GM21360 (cell line): Measurements from ENCODE around the gene C9.
"Not testable (repeated sequence)": the region's sequence is repeated elsewhere in the genome, so short reads cannot be mapped to it uniquely, and the experiment has no call there.

Experiments used
- ATAC-seq: cut with Tn5 transposase; IDR thresholded peaks from one replicate; pipeline ENCODE4 v1.9.1; 2021; ENCODE audit warnings: mild to moderate bottlenecking, moderate library complexity; ENCODE audit not compliant: unreplicated experiment

Gene C9

DNA sequence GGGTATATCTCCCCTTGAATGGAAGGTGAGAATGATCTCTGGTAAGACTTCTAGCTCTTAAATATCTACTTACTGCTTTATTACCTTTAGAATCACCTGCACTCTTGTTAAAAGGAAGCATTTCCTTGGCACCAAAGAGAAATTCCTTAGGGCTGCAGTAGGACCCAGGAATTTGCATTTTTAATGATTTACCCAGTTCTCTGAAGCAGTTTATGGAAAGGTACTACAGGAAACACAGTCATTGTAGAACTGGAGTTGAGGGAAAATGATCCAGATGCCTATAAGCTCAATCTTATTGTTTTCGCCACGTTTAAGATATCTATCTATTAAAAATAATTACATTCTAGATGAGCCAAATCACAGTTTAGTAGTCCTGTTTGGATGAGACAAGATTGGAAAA lies 9.5 kb upstream of the C9 start:
- no peak for ATAC-seq

DNA sequence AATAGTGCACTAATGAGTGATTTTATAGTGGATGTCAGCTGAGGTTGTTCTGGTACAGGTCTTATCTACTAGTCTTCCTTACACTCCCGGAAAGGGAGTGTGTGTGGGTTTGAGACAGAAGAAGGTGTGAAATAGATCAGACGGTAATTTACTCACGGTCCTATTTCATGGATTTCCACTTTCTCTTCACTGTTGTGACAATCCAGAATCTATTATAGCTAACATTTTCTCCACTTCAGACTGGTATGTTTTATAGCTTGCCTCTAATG lies 7.0 kb upstream of the C9 start:
- ATAC-seq = no peak

DNA sequence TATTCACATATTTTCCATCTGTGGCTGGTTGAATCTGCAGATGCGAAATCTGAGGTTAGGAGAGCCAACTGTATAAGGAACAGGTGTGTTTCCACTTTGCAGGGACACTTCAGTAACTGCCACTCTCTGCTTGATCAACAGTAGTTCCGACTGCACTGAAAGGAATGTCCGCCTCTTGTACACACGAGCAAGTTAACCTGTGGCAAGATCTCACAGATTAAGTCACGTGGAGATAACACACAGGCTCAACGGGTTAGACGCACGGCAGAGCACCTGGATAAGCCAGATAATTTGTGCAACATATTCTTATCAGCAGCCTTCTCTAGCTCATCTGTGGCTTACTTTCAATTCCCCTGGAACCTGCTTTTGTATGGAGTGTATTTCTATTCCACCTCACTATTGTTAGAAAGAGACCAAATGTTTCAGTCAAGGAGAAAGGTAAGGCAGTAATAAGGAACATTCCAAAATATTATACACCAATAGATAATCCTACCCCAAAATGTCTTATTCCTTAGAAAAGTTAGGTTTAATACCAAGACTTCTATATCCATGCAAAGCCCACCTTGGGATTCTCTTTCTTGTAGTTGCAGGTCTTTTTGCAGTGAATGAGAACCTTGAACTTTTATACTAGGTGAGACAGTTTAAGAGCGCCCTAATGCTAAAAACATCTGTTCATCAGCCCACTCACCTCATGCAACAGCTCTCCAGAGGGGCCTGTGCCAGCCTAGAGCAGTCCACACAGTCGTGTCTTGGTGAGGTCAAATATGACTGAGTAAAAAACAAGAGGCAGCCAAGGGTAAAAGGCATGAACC lies 6.5 kb upstream of the C9 start:
- no peak for ATAC-seq

DNA sequence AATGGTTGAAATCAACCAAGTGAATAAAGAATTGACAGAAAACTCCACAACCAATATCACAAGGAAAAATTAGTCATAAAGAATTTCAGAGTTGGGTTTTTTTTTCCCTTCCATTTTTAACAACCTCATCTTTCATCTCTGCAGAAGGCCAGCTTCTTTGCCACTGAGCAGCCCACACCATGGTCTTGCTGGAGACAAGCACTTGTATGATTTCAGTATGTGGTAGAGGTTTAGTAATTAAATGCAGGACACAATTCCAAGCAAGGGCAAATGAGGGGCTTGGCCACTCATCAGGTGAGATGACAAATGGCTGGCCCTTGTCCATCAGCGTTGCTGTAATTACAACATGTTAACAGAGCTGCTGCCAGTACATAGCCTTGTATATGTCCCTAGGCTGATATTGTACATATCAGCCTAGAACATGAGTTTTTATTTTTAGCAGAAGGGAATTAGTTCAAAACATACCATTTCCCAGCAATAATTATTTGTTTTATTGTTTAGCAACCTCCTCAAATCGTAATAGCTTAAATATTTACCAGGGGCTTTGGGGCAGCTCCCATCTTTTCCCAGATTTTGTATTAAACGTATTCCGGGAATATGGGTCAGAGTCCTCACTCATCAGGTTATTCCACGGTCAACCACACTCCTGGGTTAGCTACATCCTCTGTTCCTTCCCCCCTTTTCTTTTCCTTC lies 5.0 kb upstream of the C9 start:
- no peak for ATAC-seq

DNA sequence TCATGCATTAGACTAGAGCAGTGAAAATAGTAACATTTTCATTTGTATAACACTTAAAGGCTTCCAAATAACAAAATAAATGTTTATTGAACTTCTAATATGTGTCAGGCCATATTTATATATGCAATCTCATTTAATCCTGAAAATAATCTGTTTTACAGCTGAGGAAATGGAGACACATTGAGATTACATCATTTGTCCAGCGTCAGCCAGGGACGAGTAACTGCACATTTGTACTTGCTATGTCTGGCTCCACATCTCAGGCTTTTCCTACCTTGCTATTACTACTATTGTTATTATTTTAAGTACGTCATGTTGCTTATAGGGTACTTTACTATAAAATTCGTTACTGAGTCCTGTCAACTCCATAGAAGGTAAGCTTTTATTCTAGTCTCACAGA lies 3.8 kb upstream of the C9 start:
- no peak for ATAC-seq

DNA sequence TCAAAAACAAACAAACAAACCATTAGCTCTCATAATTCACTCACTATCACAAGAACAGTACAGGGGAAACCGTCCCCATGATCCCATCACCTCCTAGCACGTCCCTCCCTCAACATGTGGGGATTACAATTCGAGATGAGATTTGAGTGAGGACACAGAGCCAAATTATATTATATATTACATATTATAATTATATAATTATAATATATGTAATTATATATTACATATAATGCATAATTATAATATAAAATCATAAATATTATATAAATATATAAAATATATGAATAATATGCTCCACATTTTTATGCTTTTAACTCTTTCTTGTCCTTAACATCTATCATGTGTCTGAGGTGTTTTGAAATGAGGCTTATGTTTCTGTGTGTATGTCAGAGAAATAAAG lies 3.4 kb upstream of the C9 start:
- ATAC-seq = no peak

DNA sequence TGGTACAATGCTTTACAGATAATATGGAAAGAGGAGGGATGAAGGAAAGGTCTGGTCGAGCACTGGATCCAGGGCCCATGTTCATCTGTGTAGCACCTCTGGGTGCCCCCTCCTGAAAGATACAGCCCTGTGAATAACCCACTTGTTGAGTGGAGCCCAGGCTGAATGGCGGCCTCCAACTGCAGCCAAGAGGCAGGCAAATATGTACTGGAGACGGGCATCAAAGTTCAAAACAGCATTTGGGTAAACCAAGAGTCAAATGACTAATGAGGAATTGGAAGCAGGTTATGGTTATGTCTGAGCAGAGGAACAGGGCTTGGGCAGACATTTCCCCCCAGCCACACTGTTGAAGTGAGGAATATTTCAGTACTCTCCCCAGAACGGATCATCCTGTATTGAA lies 1.1 kb downstream of the C9 start:
- ATAC-seq = no peak

DNA sequence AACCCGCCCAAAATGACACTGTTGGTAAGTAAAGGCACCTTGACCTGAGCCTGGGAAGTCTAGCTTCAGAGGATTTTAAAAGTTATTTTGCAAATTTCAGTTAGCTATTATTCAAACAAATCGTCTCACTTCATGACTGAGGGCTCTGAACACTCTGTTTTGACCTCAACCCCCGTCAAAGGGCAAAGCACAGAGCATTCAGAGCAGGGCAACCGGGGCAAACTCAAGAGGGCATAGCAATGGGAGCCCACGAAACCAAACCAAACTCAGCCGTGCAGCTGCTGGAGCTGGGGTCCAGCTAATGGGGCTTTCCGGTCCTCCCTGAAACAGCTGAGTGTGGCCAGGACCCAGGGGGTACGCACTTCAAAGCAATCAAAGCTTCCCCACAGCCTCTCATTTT lies 1.6 kb downstream of the C9 start:
- ATAC-seq = no peak

DNA sequence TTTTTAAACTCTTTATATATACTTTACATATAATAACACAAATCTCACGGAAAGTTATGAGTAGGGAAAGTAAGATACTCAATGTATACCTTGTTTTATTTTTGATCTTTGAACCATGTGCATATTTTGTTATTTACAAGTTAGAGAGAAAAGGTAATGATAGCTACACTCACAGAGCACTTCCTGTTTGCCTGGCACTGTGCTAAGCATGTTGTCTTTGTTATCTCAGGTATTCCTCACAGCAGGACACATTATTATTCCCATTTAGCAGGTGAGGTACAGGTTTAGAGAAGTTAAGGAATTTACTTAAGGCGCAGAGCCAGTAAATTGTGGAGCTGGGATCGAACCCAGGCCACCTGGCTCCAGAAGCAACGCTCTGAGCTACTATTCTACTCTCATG lies 3.0 kb downstream of the C9 start:
- ATAC-seq = no peak

DNA sequence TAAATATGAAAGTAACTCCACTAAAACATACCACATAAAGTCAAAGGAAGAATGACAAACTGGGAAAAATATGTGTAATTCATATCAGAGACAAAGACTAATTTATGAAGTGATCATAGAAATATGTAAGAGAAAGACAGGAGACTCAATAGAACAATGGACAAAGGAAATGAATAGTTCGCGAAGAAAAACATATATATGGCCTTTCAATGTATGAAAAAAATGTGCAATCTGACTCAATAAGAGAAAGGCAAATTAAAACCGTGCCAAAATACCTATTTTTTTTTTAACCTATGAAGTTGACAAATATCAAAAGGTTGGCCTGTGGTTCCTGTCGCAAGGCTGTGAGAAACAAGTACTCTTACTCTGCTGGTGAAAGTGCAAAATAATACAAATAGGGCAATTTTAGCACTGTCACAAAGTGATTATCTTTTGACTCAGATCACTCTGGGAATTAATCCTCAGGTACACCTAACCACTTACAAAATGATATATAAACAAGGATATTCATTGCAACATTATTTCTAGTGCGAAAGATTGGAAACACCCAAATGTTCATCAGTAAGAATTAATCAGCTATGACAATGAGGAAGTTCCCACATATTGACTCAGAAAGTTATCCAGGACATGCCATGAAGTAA lies 3.7 kb downstream of the C9 start:
- ATAC-seq = no peak

DNA sequence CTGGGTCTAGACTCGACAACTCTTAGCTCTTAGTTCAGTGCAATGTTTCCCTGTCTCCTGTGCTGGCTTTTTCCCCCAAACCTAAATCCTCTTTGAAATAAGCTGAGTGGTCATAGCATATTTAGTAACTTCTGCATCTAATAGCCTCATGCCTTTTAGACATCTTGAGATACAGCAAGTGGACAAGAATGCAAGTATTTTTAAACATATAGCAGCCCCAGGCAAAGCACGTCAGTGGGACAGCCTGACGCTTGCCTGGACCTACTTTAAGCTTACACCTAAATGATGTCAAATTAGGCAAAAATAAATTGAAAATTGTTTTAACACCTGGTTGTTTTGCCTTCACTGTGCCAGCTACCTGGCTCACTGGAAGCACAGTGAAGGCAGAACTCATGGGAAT lies 8.0 kb downstream of the C9 start:
- no peak for ATAC-seq

DNA sequence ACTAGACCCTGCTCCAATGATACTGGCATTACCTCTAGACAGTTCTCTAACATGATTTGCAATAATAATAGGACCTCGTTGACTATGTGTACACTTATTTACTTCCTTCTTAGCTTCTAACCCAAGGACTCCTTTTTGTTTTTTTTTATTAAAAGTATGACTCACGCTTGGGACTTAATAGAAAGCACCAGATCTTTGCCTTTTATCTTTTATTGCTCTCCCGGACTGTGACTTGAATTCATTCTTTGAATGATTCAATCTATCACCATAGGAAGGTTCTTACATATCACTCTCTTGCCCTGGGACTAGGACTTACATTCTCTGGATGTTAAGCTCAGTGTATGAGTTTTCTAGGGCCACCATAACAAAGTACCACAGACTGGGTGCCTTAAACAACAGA lies 9.0 kb downstream of the C9 start:
- ATAC-seq = no peak

DNA sequence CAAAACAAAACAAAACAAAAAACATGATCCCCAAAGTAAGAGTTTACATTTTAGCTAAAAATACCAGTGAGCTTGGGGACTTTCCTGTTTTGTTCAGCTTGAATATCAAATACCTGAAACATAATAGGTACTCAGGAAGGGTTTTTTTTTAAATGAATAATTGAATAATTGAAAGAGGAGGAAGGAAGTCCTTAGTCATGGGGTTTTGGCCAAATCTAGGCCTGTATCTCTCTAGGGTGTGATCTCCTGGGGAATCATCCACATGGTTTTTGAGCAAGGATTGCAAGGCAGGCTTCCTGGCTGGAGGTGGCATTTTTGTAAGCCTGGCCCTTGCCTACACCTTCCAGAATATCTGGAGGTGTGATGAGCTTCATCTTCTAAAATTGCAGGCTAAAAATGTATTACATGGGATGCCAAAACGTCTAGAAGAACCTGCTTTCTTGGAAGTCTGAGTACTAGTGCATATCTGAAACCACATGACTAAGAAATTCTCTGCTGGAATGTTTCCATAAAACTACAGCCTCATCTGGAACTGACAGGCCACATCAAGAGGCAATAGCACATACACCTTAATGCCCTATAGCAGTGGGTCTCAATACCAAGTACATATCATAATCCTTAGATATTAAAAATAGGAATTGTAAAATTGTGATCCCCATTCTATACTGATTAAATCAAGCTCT lies 10.4 kb downstream of the C9 start:
- ATAC-seq = no peak

DNA sequence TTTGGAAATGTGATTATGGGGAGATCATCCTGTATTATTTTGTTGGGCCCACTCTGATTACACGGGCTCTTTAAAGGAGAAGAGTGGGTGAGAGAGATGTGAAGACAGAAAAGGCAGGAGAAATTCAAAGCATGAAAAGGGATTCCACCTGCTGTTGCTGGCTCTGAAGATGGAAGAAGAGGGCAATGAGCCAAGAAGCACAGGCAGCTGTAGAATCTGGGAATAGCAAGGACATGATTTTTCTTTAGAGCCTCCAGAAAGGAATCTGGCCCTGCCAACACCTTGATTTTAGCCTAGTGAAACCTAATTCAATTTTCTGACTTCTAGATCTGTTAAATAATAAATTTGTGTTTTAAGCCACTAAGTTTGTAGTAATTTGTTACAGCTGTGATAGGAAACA lies 11.3 kb downstream of the C9 start:
- no peak for ATAC-seq

DNA sequence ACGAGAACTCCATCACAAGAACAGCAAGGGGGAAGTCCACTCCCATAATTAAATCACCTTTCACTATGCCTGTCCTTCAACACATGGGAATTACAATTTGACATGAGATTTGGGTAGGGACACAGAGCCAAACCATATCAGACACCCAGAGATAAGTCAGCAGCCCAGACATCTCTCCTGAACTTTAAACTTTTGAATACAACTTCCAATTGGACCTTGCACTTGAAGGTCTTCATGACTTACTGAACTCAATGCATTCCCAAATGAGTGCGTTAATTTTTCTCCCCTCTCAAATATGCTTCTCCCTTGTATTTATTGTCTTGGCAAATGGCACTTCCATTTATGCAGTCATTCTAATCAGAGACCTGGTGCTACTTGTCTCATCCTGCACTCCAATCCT lies 12.1 kb downstream of the C9 start:
- no peak for ATAC-seq

DNA sequence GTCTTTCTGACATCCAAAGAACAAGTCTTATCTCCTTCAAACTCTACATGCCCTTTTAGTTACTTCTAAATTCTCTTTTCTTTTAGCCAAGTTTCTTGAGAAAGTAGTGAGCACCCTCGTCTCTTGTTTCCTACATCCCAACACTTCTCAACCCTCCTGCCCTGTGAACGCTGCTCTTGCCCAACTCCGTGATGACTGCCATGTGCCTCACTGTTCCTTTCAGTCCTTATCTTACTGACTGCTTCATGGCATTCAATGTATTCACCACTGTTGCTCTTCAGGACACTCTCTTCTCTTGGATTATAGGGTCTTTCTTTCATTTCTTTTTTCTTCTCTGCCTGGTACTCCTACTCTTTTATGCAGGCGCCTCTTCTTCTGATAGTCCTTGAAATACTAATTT lies 14.8 kb downstream of the C9 start:
- ATAC-seq = no peak

DNA sequence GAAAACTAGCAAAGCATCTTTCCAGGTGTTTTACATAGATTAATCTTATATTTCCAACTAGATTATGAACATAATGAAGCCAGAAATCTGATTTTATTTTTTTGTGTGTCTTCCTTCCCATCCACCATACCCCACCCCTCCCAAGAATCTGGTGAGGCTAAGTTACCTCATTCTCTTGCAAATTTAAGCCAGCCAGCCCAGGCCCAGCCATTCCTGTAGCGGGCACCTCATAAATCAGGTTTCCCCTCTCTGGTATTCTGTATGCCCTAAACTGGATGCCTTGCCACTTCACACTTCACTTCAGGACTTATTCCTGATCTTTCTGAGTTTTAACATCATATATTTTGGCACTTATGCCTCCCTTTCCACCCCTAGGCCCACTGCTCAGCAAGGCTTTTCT lies 21.8 kb downstream of the C9 start:
- ATAC-seq = no peak

DNA sequence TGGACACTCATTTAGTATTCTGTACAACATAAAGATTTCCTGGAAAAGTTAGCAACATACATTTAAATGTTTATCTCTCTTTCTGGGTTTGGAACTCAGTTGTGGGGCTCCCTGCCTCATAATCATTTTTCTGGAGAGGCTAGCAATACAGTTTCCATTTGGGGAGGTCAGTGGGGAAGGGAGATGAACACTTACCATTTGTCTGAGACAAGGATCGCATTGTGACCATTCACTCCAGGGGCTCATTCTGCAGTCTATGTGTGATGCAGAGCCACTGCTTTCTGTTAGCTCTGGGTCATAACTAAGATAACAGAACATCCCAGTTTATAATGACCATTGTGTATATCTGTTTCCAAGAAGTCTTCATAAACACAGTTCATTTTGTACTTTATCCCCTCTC lies 22.4 kb downstream of the C9 start:
- ATAC-seq = no peak

DNA sequence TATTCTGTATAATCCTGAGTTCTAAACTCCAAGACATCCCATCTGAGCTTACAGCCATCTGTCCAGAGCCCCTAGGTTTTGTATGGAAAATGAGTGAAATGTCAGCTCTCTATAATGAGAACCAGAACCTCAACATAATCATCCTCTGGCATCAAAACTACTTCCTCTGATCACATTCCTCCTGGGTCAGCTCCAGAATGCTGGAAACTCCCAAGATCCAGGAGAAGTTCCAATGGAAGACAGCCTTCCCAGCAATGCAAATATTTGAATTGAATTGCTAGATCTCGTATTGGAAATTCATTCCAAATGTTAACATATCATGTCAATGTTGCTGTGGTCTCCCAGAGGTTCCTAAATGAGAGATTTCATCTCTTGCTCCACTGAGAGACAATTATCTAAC lies 23.8 kb downstream of the C9 start:
- no peak for ATAC-seq

DNA sequence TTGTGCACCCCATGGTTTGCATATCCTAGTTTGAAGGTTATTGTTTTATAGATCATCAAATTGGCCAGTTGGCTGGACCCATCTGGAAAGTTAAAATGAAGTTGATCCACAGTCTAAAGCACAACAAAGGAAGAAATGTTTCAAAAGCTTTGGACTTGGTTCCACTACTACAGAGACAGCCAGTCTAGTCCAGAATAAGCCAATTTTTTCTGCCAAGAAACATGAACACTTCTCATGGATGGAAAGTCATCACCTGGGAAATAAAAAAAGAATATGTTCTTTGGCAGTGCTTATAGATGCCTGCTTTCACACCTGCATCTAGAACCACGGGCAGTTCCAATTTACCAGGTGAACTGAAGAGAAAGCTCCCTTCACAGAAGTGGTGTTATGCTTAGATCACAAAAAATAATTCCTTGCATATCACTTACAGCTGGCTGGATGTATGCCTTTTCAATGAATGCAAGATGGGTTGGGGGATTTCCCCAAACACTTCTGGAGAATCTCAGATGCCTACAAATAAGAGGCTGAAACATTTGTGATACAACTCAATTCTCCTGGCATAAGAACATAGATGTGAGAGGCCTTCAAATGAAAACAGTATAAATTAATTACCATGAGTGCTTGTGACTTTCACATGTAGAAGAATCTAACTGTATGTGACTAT lies 26.9 kb downstream of the C9 start:
- ATAC-seq = no peak

DNA sequence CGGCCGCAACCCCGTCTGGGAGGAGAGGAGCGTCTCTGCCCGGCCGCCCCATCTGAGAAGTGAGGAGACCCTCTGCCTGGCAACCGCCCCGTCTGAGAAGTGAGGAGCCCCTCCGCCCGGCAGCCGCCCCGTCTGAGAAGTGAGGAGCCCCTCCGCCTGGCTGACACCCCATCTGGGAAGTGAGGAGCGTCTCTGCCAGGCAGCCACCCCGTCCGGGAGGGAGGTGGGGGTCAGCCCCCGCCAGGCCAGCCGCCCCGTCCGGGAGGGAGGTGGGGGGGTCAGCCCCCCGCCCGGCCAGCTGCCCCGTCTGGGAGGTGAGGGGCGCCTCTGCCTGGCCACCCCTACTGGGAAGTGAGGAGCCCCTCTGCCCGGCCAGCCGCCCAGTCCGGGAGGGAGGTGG lies 30.0 kb downstream of the C9 start:
- ATAC-seq = not testable (repeated sequence)
